Sigmoid colon (tissue), 7 donors: ENCODE results near the gene CBFA2T2. TPM values are rescaled to one million over a fixed set of nuclear protein-coding genes. Genes with fewer than 3 reads are reported as not detected.
"Not testable (repeated sequence)": the region's sequence is repeated elsewhere in the genome, so short reads cannot be mapped to it uniquely, and the experiment has no call there.

Experiments used
- DNase-seq: peaks from one replicate; pipeline ENCODE4 v3.0.0-alpha.2; 2019
- H3K27ac ChIP-seq, 4 donors: fragments of 200-600 bp; sonication (generic); one replicate each; pipeline ENCODE4 v1.5.1; 2016 to 2019; ENCODE audit warnings: mild to moderate bottlenecking in 1 of 4
- H3K27me3 ChIP-seq, 3 donors: fragments of 200-600 bp; sonication (generic); one replicate each; pipeline ENCODE4 v1.5.1; 2019; ENCODE audit warnings: mild to moderate bottlenecking in 1 of 3
- H3K36me3 ChIP-seq, 4 donors: fragments of 200-600 bp; sonication (generic); one replicate each; pipeline ENCODE4 v1.5.1; 2016 to 2019
- H3K4me1 ChIP-seq, 4 donors: fragments of 200-600 bp; sonication (generic); one replicate each; pipeline ENCODE4 v1.5.1; 2017 to 2019
- H3K4me3 ChIP-seq, 4 donors: fragments of 200-600 bp; sonication (generic); one replicate each; pipeline ENCODE4 v1.5.1; 2017 to 2019; ENCODE audit warnings: mild to moderate bottlenecking in 2 of 4, moderate library complexity in 1 of 4
- H3K9me3 ChIP-seq, 4 donors: fragments of 200-600 bp in 3 of 4; sonication (generic) in 3 of 4; one replicate each; pipeline versions ENCODE4 v1.5.1 to v1.6.1; 2013 to 2019
- EP300 ChIP-seq, 4 donors: sonication (generic); formaldehyde crosslinking; IDR thresholded peaks; one replicate each; pipeline ENCODE4 v1.6.1; 2017; ENCODE audit warnings: antibody characterized with exemption in 4 of 4
- POLR2A ChIP-seq, 2 donors: fragments of 450-650 bp; IDR thresholded peaks; one replicate each; pipeline ENCODE4 v1.6.1; 2016; ENCODE audit warnings: antibody characterized with exemption in 2 of 2, mild to moderate bottlenecking in 2 of 2, moderate library complexity in 2 of 2
- POLR2AphosphoS5 ChIP-seq, 4 donors: sonication (generic); formaldehyde crosslinking; IDR thresholded peaks; one replicate each; pipeline ENCODE4 v1.6.1; 2017; ENCODE audit warnings: antibody characterized with exemption in 4 of 4
- WGBS, 2 donors: extraction: QIAGEN DNeasy Blood & Tissue Kit; methylation state at CpG; one replicate each; pipeline ENCODE4 v1.1.7; 2013; 5-methylcytosine and 5-hydroxymethylcytosine counted together
- intact Hi-C: fragments of 100-400 bp; cut with DNase I; formaldehyde crosslinking; loops from one replicate; pipeline ENCODE4 v1.15.1; 2023
- polyA plus RNA-seq, 3 donors: library from polyadenylated mRNA; stranded (reverse); fragments of 200-250 nt; gene quantifications; one replicate each; pipeline ENCODE4 v1.2.3, GENCODE V29; 2013
- total RNA-seq, 4 donors: library from RNA; depleted of rRNA; stranded (reverse); fragments of >200 nt; gene quantifications; one replicate each; pipeline ENCODE4 v1.1.0, GENCODE V29; 2016
- TF ChIP-seq, protein P1 (sequence below), 4 experiments: fragments of 450-650 bp in 3 of 4; fragments of 200-600 bp in 1 of 4; IDR thresholded peaks; one replicate each; pipeline ENCODE4 v1.5.1; 2016 to 2019; ENCODE audit warnings: antibody characterized with exemption in 4 of 4, mild to moderate bottlenecking in 3 of 4, moderate library complexity in 2 of 4
- donor health status: healthy with polysubstance abuse.
- donor health status: Bipolar disorder and iron deficiency.
- donor health status: healthy.

The CBFA2T2 gene
- total and polyA plus RNA-seq, 7 donors = 5.4 to 26.0 (median 17.1) TPM

DNA sequence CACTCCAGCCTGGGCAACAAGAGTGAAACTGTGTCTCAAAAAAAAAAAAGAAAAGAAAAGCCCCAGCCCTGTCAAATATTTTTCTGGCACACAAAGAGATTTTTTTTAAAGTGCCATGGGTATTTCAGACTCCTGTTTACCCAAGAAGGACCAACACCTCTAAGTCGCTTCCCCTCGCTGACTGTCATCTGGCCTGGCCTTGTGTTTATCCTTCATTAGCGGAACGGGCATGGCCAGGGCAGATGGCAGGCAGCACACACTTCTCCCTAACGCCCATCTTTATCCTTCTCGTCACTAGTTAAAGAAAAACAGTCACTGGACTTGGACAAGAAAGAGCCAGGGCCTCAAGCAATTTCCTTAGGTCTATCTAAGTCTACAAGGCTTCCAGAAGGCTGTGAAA, 7.3 kb upstream of the CBFA2T2 start:
- peak overlapping the region in 1 of 4 donors; percentile 2 for H3K27ac ChIP-seq
- H3K4me1 ChIP-seq = peaks cover 0 to 6% (median 0%) of the 10 kb centered on the region in 4 donors
- no peaks in the 10 kb centered on the region for H3K27me3 ChIP-seq
- WGBS, 2 donors = 34 to 67% methylated on average over 6 of the region's 6 CpGs
- no peak for DNase-seq
- no peaks in the 10 kb centered on the region for H3K36me3 ChIP-seq
- TF ChIP-seq, protein P1, sequence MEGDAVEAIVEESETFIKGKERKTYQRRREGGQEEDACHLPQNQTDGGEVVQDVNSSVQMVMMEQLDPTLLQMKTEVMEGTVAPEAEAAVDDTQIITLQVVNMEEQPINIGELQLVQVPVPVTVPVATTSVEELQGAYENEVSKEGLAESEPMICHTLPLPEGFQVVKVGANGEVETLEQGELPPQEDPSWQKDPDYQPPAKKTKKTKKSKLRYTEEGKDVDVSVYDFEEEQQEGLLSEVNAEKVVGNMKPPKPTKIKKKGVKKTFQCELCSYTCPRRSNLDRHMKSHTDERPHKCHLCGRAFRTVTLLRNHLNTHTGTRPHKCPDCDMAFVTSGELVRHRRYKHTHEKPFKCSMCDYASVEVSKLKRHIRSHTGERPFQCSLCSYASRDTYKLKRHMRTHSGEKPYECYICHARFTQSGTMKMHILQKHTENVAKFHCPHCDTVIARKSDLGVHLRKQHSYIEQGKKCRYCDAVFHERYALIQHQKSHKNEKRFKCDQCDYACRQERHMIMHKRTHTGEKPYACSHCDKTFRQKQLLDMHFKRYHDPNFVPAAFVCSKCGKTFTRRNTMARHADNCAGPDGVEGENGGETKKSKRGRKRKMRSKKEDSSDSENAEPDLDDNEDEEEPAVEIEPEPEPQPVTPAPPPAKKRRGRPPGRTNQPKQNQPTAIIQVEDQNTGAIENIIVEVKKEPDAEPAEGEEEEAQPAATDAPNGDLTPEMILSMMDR (IDR thresholded peaks at IDR 0.05) = no peak
- no peak for TF ChIP-seq POLR2A (IDR thresholded peaks at IDR 0.05)
- no peak for TF ChIP-seq POLR2AphosphoS5 (IDR thresholded peaks at IDR 0.05)
- TF ChIP-seq EP300 (IDR thresholded peaks at IDR 0.05) = no peak
- no peaks in the 10 kb centered on the region for H3K9me3 ChIP-seq
- intact Hi-C loops = no loop called here
- H3K4me3 ChIP-seq = no peak overlapping the region

DNA sequence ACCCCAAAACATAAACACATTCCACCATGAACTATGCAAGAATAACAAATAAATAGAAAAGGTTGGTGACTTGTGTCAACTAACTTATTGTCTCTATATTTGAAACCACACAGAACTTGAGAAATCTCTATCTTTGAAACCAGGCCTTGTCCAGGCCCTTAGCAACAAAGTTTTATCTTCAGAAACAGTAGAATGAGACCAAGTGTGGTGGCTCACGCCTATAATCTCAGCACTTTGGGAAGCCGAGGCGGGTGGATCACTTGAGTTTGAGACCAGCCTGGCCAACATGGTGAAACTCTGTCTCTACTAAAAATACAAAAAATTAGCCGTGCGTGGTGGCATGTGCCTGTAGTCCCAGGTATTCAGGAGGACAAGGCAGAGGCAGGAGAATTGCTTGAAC, 6.7 kb upstream of the CBFA2T2 start:
- H3K4me3 ChIP-seq, H3K36me3 ChIP-seq, DNase-seq, H3K27ac ChIP-seq, H3K9me3 ChIP-seq, H3K27me3 ChIP-seq, H3K4me1 ChIP-seq, intact Hi-C loops: not testable (repeated sequence)
- WGBS, 2 donors = 93% methylated on average over 5 of the region's 5 CpGs

DNA sequence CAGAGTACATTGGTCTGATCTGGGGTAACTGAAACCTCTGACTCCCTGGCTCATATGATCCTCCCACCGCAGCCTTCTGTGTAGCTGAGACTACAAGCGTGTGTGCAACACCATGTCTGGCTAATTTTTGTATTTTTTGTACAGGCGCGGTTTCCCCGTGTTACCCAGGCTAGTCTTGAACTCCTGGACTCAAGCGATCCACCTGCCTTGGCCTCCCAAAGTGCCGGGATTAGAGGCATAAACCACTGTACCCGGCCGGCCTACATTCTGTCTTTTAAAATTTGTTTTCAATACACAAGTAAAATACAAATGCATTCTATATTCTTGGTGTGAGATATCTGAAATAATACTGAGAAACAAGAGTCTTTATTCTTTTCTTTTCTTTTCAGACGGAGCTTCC, 1.7 kb upstream of the CBFA2T2 start:
- WGBS, 2 donors = 95 to 96% methylated on average over 10 of the region's 10 CpGs
- Histone ChIP-seq H3K27ac (no peak overlapping the region), H3K36me3 (no peaks in the 10 kb centered on the region), H3K9me3 (no peaks in the 10 kb centered on the region), H3K4me3 (no peak overlapping the region), H3K4me1 (peaks cover 0 to 29% (median 24%) of the 10 kb centered on the region in 4 donors), H3K27me3 (no peaks in the 10 kb centered on the region)
- DNase-seq = peak; percentile 40
- intact Hi-C loops = no loop called here
- no peak for TF ChIP-seq EP300 (IDR thresholded peaks at IDR 0.05)
- TF ChIP-seq, protein P1 (IDR thresholded peaks at IDR 0.05) = no peak
- no peak for TF ChIP-seq POLR2AphosphoS5 (IDR thresholded peaks at IDR 0.05)
- TF ChIP-seq POLR2A (IDR thresholded peaks at IDR 0.05) = no peak

DNA sequence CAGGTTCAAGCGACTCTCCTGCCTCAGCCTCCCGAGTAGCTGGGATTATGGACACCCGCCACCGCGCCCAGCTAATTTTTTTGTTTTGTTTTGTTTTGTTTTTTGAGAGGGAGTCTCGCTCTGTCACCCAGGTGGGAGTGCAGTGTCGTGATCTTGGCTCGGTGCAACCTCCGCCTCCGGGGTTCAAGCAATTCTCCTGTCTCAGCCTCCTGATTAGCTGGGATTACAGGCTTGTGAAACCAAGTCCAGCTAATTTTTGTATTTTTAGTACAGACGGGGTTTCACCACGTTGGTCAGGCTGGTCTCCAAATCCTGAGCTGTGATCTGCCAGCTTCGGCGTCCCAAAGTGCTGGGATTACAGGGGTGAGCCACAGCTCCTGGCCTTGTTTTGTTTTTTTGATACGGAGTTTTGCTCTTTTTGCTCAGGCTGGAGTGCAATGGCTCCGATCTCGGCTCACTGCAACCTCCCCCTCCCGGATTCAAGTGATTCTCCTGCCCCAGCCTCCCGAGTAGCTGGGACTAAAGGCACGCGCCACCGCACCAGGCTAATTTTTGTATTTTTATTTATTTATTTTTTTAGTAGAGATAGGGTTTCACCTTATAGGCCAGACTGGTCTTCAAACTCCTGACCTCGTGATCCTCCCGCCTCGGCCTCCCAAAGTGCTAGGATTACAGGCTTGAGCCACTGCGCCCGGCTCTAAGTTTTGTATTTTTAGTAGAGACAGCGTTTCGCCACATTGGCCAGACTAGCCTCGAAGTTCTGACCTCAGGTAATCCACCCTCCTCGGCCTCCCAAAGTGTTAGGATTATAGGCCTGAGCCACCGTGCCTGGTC, 1.0 kb upstream of the CBFA2T2 start:
- peaks cover 0 to 29% (median 24%) of the 10 kb centered on the region in 4 donors for H3K4me1 ChIP-seq
- peak overlapping the region; percentile 28 to 98 (median 64) for H3K4me3 ChIP-seq
- H3K9me3 ChIP-seq, H3K27me3 ChIP-seq, intact Hi-C loops, H3K36me3 ChIP-seq: not testable (repeated sequence)
- 92 to 94% methylated on average over 32 of the region's 32 CpGs for WGBS, 2 donors
- H3K27ac ChIP-seq = peak overlapping the region; percentile 84 to 95 (median 88)
- DNase-seq = peak; percentile 50

DNA sequence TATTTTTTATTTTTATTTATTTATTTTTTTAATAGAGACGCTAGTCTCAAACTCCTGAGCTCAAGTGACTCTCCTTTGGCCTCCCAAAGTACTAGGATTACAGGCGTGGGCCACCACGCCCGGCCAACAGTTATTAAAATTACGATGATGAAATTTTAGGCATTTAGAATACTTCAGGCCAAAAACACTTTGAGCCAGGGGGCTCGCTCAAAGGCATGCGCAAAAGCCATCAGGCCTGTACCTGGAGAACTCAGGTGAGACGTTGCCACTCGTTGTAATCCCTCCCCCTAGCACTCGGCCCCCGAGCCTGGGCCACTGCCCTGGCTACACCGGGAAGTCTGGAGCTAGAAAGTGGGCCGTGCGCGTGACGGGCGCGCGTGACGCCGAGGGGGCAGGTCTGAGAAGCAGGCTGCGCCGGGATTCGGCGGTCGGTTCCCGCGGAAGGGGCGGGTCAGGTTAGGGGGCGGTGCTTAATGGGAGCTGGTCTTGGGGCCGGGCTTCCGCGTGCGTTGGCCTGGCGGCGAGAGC, 337 bp upstream of the CBFA2T2 start:
- peak; percentile 100 for DNase-seq
- H3K4me1 ChIP-seq = peaks cover 0 to 29% (median 24%) of the 10 kb centered on the region in 4 donors
- 1 to 3% methylated on average over 36 of the region's 36 CpGs for WGBS, 2 donors
- H3K9me3 ChIP-seq = no peaks in the 10 kb centered on the region
- peak overlapping the region; percentile 84 to 95 (median 88) for H3K27ac ChIP-seq
- H3K27me3 ChIP-seq = no peaks in the 10 kb centered on the region
- intact Hi-C loops = loop anchor here (5.0 kb wide), 1 partner anchor 73 kb away; no protein-coding TSS in a partner anchor
- H3K4me3 ChIP-seq = peak overlapping the region; percentile 28 to 98 (median 64)
- TF ChIP-seq POLR2AphosphoS5 (IDR thresholded peaks at IDR 0.05) (peak; percentile 98 to 99 (median 98)), EP300 (IDR thresholded peaks at IDR 0.05) (peak in 1 of 4 donors; percentile 85), POLR2A (IDR thresholded peaks at IDR 0.05) (peak; percentile 98)
- TF ChIP-seq, protein P1 (IDR thresholded peaks at IDR 0.05) = no peak
- H3K36me3 ChIP-seq = peaks cover 0 to 5% (median 0%) of the 10 kb centered on the region in 4 donors
